Testis (tissue), 2 donors: ENCODE results near the gene ISY1.

Experiments used
- CTCF ChIP-seq, 3 experiments: fragments of 450-650 bp in 2 of 3; fragments of 200-600 bp in 1 of 3; sonication (generic) in 1 of 3; IDR thresholded peaks; one replicate each; pipeline ENCODE4 v1.5.1; 2016 to 2019; ENCODE audit warnings: antibody characterized with exemption in 3 of 3, mild to moderate bottlenecking in 2 of 3, moderate library complexity in 1 of 3
- POLR2A ChIP-seq: fragments of 450-650 bp; IDR thresholded peaks from one replicate; pipeline ENCODE4 v1.6.1; 2017; ENCODE audit warnings: antibody characterized with exemption, mild to moderate bottlenecking, moderate library complexity

- TF ChIP-seq CTCF (IDR thresholded peaks at IDR 0.05), result no peak
- no peak for TF ChIP-seq POLR2A
Measured at GRCh38 chr3:129100274-129100673, 60.6 kb downstream of the ISY1 start.
